HG03060 (cell line): ENCODE data around the gene ZFYVE9.
A peak's percentile ranks its signal among the peaks of the same experiment; 100 is the strongest.
"Not testable (repeated sequence)": the region's sequence is repeated elsewhere in the genome, so short reads cannot be mapped to it uniquely, and the experiment has no call there.

Source experiments
- ATAC-seq: cut with Tn5 transposase; IDR thresholded peaks from one replicate; pipeline ENCODE4 v1.9.1; 2021; ENCODE audit warnings: low read depth, moderate number of reproducible peaks; ENCODE audit not compliant: unreplicated experiment

ZFYVE9 gene

DNA sequence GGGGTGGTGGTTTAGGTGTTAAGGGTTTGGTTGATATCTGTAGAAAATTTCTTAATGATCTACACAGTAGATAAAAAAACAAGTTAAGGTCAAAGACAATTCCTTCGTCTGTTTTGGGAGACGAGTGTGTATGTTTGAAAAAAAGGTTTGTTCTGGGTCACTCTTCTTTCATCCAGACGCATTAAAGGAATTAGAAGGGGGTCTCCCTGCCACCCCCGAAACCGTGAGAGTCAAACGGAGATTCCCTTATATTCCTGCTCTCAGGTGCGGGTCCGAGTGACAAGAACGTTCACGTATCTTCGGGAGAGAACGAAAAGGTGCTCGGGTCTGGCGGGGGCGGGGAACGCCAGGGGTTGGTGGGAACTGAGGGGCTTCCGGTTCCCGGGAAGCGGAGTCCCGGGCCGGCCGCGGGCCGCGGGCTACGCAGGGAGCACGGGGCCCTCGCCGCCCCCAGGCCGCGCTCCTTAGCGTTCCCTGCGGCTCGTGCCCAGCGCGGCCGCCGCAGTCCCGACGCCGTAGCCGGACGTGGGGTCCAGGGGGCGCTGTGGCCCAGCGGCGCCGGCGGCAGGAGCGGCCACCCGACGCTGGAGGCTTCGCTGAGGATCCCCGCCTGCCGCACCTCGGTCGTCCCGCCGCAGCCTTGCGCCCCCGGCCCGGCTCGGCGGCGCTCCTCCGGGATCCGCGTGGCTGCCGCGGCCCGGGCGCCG lies at the start of gene ZFYVE9:
Gene ZFYVE9 (plus strand): TSS at position 577 of the 707 bp plus-strand sequence. CDS start 91,118 bp downstream, outside the sequence.
- ATAC-seq, result no peak

DNA sequence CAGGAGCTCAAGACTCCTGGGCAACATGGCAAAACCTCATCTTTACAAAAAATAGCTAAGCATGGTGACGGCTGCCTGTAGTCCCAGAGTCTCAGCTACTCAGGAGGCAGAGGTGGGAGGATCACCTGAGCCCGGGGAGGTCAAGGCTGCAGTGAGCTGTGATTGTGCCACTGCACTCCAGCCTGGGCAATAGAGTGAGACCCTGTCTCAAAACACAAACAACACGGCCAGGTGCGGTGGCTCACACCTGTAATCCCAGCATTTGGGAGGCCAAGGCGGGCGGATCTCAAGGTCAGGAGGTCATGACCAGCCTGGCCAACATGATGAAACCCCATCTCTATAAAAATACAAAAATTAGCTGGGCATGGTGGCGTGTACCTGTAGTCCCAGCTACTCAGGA lies 47.6 kb upstream of the ZFYVE9 start:
- ATAC-seq, result not testable (repeated sequence)

DNA sequence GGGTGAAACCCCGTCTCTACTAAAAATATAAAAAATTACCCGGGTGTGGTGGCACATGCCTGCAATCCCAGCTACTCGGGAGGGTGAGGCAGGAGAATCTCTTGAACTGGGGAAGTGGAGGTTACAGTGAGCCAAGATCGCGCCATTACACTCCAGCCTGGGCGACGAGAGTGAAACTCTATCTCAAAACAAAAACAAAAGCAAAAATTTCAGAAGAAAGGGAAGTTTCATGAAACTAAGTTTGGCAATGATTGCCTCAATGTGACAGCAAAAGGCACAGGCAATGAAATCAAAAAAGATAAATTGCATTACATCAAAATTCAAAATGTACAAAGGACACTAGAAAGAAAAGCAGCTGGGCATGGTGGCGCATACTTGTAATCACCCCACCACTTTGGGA lies 45.7 kb upstream of the ZFYVE9 start:
- no peak for ATAC-seq

DNA sequence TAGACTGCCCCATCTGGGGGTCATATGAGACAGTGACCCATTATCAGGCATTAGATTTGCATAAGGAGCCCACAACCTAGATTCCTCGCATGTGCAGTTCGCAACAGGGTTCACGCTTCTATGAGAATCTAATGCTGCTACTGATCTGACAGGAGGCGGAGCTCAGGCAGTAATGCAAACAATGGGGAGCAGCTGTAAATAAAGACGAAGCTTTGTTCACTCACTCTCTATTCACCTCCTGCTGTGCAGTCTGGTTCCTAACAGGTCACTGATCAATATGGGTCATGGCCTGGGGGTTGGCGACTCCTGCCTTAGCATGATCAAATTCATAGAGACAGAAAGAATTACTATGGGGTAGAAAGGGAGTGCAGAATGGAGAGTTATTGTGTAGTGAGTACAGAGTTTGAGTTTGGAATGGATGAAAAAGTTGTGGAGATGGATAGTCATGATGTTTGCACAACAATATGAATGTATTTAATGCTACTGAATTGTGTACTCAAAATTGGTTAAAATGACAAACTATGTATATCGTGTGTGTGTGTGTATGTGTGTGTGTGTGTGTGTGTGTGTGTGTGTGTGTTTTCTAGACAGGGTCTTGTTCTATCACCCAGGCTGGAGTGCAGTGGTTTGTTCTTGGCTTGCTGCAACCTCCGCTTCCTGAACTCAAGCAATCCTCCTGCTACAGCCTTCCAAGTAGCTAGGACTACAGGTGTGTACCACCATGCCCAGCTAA lies 43.6 kb upstream of the ZFYVE9 start:
- no peak for ATAC-seq

DNA sequence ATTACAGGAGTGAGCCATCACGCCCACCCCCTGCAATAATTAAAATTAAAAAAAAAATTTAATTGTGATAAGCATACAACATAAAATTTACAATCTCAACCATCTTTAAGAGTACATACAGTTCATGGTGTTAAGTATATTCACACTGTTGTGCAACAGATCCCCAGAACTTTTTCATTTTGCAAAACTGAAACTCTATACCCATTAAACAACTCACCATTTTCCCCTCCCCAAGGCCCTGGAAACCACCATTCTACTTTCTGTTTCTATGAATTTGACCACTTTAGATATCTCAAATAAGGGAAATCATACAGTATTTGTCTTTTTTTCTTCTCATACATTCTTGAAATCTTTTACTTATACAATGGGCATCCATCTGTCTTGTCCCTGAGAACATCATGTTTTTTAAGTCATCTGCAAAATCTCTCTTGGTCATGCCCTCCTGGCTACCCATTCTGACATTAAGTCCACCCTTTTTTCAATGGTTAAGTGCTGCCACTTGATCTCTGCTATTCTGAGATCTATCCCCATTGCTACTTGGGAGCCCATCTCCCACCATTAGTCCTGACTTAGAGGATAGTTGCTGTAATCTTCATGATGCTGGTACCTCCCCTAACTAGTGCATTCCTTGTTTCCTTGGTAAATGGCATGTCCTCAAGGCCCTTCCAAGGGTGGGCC lies 39.4 kb upstream of the ZFYVE9 start:
- ATAC-seq, result no peak

DNA sequence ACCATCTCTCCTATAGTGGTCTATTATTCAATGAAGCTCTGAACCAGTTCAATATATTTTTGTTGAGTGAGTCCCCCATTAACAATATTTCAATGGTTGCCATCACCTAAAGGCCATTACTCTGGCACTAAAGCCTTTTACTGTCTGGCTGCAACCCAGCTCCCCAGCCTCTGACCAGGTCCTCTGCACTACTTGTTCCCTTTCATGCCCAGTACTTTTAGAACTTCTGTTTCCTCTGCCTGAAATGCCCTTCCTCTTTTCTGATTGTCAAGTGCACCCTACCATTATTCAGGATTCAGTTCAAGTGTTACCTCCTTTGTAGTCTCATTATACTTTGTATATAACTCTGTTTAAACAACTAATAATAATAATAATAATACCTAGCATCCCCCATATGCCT lies 30.4 kb upstream of the ZFYVE9 start:
- no peak for ATAC-seq

- ATAC-seq, result no peak
Observed at GRCh38 chr1:52112489-52112888, 29.4 kb upstream of the ZFYVE9 start.

DNA sequence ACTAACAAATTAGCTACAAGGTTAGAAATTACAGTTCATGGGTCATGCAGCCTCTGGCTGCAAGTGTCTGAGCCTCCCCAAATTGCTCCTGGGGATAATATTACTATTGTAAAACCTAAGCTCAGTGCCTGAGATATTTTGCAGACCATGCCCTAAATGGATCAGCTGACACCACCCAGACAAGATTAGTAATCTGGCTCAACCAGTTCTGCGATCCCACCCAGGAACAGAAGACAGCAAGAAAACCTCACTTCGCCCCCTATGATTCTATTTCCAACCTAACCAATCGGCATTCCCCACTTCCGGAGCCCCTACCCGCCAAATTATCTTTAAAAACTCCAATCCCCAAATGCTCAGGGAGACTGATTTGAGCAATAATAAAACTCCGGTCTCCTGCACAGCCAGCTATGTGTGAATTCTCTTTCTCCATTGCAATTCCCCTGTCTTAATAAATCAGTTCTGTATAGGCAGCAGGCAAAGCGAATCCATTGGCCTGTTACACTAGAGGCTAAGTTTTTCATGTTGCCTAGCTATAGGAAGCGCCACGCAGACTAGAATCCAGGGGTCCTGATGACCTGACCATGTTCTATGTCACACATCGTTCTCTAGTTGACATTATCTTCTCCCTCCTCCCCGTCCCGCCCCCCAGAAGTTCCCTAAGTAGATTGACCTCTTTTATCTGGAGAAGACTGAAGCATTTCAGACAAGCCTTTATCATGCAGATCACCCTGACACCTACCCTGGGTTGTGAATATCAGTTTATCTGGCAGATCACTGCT lies 22.4 kb upstream of the ZFYVE9 start:
- no peak for ATAC-seq

DNA sequence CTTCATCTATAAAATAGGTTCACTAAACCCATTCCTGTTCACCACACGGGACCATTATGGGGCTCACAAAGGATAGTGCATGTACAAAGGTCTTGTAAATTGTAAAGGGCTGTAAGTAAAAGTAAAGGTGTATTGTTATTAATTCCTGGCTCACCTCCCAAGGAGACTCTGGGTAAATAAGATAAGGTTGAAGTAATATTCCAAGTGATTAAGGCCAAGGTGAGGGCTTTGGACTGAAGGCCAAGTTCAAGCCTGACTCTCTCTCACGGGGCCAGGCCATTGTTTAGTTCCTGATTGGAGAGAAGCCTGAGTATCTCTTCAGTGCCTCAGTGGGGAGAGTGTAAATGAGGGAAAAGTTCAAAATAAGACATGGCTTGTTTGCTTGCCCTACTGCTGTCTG lies 19.5 kb upstream of the ZFYVE9 start:
- ATAC-seq, result no peak

DNA sequence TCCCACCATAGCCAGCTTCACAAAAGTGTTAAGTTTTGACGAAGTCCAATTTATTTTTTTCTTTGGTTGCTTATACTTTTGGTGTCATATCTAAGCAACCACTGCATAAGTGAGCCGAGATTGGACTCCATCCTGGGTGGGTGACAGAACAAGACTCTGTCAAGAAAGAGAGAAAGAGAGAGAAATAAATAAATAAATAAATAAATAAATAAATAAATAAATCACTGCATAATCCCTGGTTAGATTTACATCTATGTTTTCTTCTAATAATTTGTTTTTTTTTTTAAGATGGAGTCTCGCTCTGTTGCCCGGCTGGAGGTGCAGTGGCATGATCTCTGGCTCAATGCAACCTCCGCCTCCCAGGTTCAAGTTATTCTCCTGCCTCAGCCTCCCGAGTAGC lies 18.3 kb upstream of the ZFYVE9 start:
- ATAC-seq, result no peak

- no peak for ATAC-seq
Observed at GRCh38 chr1:52125736-52126359, 16.0 kb upstream of the ZFYVE9 start.

DNA sequence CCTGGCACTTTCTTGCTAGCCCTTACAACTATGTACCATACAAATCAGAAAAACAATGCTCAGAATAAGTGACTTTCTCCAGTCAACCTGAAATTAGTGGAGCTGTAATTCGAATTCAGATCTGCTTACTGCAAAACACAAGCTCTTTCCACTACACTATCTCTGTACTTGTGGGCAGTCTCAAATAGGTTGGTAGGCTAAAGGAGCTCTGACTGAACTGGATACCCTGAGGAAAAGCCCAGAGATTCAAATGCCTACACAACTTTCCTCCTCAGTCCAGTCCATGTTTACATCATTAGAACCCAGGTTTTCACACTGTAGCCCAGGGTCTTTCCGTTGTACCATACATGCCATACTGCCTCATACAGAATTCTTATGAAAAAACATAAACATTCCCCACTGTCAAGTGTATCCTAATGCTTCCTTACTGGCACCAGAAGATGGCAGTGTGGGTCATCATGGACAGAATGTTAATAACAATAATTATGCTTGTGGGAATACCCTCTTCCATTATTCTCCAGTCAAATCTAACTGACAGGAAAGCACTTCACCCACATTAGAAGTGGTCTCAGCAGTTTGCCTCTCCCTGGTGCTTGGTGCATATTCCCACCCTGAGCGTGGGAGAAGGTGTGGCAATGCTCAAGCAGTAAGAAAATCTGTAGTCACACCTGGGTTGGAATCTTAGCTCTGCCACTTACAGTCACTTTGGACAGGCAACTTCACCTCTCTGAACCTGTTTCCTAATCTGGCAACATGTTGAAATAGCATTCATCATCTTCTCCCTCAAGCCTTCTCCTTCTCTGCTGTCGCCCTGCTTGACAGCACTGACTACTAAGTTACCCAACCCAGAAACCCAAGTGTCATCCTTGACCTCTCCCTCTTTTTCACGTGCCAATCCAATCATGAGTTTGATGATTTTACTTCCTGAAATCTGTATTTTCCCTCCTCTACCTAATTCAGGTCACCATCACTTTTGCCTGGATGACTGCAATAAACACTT lies 14.4 kb upstream of the ZFYVE9 start:
- ATAC-seq, result no peak

- ATAC-seq, result peak; percentile 83
Observed at GRCh38 chr1:52139817-52140540, 1.9 kb upstream of the ZFYVE9 start.

DNA sequence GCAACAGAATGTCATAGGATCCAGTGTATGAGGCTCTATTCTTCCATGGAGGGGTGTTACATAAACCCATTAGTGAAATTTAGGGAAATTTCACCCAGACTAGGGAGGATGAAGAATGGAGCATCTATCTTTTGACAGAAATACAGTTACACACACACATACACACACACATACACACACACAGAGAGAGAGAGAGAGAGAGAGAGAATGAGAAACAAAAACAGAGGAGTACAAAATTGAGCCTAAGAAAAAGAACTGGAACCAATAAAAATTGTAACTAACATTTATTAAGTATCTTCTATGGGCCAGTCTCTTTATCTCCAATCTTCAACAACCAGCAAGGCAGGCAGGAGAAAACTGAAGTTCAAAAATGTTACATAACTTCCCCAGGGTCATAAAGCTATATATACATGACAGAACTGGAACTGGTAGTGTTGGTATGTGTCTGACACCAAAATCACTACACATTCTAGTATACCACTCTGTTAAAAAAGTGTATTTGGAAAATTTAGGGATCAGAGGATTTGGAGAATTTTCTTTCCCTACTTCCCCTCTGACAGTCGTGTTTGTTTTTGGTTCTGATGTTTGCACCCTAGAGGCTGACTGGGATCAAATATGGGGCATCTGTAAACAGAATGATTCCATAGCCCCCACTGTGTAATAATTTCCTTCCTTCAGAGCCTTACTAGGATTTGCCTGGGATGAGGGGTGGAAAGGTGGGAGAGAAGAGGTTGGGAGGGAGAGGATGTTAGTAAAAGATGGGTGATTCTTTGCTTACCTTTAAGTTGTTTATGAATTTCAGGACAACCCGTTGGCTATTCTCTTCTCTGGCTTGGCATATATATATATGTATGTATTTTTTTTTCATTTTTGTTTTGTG lies 1.0 kb upstream of the ZFYVE9 start:
- no peak for ATAC-seq

DNA sequence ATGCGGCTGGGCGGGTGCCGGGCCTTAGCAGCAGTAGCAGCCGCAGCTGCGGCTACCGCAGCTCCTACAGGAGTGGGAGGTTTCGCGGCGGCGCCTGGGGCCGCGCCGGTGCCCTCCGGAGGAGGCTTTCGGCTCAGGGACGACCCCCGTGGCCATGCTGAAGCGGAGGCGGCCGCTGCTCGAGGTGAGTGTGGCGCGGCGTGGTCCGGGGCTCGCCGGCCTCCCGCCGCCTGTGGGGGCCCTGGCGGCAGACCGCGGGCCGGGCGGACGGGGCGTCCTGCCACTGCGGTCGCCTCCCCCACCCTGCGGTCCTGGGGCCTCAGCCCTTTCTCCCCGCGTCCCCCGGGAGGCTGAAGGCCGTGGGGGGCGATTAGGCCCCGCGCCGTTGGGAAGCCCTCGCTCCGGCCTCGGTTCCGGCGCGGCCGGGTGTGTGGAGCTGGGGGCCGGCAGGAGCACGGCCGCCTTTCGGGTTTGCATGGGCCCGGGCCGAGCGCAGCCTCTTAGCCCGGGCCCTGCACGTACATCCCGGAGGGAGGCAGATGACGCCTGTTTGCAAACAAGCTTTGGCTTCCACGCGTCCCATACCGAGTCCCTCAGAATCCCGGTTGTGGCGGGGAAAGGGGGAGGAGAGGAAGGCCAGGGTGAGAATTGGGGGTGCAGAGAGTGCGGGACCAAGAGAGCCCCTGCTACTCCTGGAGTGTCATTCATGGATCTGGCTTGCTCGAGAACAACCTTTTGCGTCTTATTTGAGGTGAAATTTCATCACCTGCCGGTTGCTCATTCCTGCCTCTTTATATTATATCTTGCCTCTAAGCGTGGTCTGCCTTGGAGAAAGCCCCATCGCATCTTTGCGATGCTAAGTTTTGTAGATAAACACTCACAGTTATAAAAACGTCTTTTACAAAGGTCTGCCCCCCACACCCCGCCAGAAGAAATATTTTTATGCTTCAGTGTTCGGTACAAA lies 613 bp downstream of the ZFYVE9 start:
- ATAC-seq, result no peak

DNA sequence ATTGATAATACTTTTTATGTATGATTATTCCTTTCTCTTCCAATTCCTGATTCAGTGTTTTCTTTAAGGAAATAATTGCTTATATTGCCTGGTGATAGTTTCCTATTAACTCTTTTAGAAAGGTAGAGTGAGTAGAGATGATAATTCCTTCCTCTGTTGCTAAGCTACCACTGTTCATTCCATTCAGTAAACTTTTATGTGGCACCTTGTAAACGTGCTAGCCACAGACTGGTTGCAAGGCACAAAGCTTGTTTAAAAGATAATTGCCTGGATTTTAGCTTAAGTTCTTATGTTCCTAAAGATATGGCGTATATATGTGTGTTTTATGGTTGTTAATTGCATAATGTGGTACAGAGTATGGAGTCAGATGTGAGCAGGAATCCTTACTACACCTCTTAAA lies 3.2 kb downstream of the ZFYVE9 start:
- no peak for ATAC-seq
